Osteocyte (in vitro differentiated cells): ENCODE data around the gene SUB1. TPM values are rescaled to one million over a fixed set of nuclear protein-coding genes. Genes with fewer than 3 reads are reported as not detected.
"Not testable (repeated sequence)": the region's sequence is repeated elsewhere in the genome, so short reads cannot be mapped to it uniquely, and the experiment has no call there.

Experiments
- DNase-seq: peaks from one replicate; pipeline ENCODE4 v3.0.0; 2021; ENCODE audit warnings: mixed read lengths; ENCODE audit not compliant: unreplicated experiment; ENCODE audit errors: extremely low spot score
- H3K27ac Mint-ChIP-seq: one replicate; pipeline ENCODE4 v1.8.0; 2021; ENCODE audit warnings: mild to moderate bottlenecking, mixed read lengths; ENCODE audit not compliant: unreplicated experiment
- H3K27me3 Mint-ChIP-seq: one replicate; pipeline ENCODE4 v1.8.0; 2021; ENCODE audit warnings: mixed read lengths; ENCODE audit not compliant: unreplicated experiment
- H3K36me3 Mint-ChIP-seq: one replicate; pipeline ENCODE4 v1.8.0; 2021; ENCODE audit warnings: mixed read lengths; ENCODE audit not compliant: unreplicated experiment
- H3K4me1 Mint-ChIP-seq: one replicate; pipeline ENCODE4 v1.8.0; 2021; ENCODE audit warnings: mixed read lengths; ENCODE audit not compliant: unreplicated experiment
- H3K4me3 Mint-ChIP-seq: one replicate; pipeline ENCODE4 v1.8.0; 2021; ENCODE audit warnings: mild to moderate bottlenecking, moderate library complexity, mixed read lengths; ENCODE audit not compliant: unreplicated experiment
- H3K9me3 Mint-ChIP-seq: one replicate; pipeline ENCODE4 v1.8.0; 2021; ENCODE audit warnings: mixed read lengths; ENCODE audit not compliant: unreplicated experiment
- total RNA-seq: library from RNA; stranded (reverse); gene quantifications from 2 replicates; pipeline ENCODE4 v1.2.1, GENCODE V29; 2021
- TF ChIP-seq, protein P1 (sequence below): fragments of 200-600 bp; sonication (generic); IDR thresholded peaks from 2 replicates; pipeline ENCODE4 v1.5.0; 2021; ENCODE audit warnings: antibody characterized with exemption, mild to moderate bottlenecking, moderate library complexity

SUB1 gene
- total RNA-seq, 1 donor from 2014 or later = 191 TPM

DNA sequence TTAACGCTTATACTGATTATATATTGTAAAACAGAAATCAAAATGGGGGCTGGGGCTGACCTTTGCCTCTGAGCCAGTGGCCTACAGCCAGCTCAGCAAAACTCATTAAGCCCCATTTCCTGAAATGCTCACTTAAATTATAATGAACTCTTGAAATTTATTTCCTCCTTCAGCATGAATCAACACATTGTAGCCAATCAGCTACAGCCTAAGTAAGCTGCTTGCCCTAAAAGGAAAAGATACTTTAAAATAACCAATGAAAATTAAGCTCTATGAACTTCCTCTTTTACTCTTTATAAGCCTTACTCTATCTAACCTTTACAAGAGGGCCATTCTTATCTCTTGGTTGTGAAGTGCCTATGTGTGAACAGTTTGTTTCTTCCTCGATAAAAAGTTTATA lies 33.5 kb upstream of the SUB1 start:
- DNase-seq = no peak
- Mint-ChIP-seq H3K27ac (no peak overlapping the region), H3K36me3 (no peaks in the 10 kb centered on the region), H3K4me1 (no peaks in the 10 kb centered on the region), H3K27me3 (peaks cover 3% of the 10 kb centered on the region), H3K9me3 (peaks cover 4% of the 10 kb centered on the region), H3K4me3 (no peak overlapping the region)
- TF ChIP-seq, protein P1, sequence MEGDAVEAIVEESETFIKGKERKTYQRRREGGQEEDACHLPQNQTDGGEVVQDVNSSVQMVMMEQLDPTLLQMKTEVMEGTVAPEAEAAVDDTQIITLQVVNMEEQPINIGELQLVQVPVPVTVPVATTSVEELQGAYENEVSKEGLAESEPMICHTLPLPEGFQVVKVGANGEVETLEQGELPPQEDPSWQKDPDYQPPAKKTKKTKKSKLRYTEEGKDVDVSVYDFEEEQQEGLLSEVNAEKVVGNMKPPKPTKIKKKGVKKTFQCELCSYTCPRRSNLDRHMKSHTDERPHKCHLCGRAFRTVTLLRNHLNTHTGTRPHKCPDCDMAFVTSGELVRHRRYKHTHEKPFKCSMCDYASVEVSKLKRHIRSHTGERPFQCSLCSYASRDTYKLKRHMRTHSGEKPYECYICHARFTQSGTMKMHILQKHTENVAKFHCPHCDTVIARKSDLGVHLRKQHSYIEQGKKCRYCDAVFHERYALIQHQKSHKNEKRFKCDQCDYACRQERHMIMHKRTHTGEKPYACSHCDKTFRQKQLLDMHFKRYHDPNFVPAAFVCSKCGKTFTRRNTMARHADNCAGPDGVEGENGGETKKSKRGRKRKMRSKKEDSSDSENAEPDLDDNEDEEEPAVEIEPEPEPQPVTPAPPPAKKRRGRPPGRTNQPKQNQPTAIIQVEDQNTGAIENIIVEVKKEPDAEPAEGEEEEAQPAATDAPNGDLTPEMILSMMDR = no peak

DNA sequence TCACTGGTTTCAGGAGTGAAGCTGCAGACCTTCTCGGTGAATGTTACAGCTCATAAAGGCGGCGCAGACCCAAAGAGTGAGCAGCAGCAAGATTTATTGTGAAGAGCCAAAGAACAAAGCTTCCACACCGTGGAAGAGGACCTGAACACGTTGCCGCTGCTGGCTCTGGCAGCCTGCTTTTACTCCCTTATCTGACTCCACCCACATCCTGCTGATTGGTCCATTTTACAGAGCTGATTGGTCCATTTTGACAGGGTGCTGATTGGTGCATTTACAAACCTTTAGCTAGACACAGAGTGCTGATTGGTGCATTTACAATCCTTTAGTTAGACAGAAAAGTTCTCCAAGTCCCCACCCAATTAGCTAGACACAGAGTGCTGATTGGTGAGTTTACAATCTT lies 32.9 kb upstream of the SUB1 start:
- H3K27me3 Mint-ChIP-seq, H3K36me3 Mint-ChIP-seq, H3K4me1 Mint-ChIP-seq, H3K27ac Mint-ChIP-seq, DNase-seq, H3K9me3 Mint-ChIP-seq, H3K4me3 Mint-ChIP-seq: not testable (repeated sequence)

DNA sequence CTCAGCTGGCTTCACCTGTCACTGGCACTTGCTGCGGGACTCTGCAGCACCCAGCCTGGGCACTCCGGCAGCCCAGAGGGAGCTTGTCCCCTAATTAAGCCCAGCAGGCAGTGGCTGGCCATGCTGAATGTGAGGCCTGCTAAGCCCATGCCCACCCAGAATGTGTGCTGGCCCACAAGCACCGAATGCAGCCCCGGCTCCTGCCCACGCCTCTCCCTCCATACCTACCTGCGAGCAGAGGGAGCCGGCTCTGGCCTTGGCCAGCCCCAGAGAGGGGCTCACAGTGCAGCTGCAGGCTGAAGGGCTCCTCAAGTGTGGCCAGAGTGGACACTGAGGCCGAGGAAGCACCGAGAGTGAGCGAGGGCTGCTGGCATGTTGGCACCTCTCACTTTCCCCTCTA lies 32.4 kb upstream of the SUB1 start:
- Mint-ChIP-seq H3K4me1 (no peaks in the 10 kb centered on the region), H3K4me3 (no peak overlapping the region), H3K27ac (no peak overlapping the region), H3K27me3 (no peaks in the 10 kb centered on the region), H3K9me3 (peaks cover 4% of the 10 kb centered on the region), H3K36me3 (no peaks in the 10 kb centered on the region)
- TF ChIP-seq, protein P1 = no peak
- DNase-seq = no peak

DNA sequence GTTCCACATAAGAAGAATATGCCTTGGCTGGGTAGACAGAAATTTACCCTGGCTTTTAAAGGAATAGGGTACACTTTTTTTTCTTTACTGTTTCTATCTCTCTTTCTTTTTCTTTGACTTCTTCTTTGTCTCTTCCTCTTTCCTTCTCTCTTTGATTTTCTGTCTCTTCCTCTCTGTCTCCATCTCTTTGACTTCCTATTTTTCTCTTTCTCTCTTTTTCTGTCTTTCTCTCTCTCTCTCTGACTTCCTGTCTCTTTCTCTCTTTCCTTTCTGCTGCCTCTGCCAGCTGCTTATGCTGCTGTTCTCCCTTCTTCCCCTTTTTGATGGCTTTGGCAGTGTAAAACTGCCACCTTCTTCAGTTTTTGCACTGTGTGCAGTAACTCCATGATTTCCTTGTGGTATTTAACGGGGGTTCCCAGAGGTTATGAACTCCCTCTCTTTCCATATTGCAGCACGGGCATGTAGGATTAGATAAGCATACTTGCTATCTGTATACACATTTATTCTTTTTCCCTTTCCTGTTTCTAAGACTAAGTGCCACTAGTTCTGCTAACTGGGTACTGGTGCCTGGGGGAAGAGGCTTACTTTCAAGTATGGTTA lies 31.1 kb upstream of the SUB1 start:
- DNase-seq, H3K27me3 Mint-ChIP-seq, H3K27ac Mint-ChIP-seq, H3K4me3 Mint-ChIP-seq, H3K4me1 Mint-ChIP-seq, H3K9me3 Mint-ChIP-seq, H3K36me3 Mint-ChIP-seq: not testable (repeated sequence)

DNA sequence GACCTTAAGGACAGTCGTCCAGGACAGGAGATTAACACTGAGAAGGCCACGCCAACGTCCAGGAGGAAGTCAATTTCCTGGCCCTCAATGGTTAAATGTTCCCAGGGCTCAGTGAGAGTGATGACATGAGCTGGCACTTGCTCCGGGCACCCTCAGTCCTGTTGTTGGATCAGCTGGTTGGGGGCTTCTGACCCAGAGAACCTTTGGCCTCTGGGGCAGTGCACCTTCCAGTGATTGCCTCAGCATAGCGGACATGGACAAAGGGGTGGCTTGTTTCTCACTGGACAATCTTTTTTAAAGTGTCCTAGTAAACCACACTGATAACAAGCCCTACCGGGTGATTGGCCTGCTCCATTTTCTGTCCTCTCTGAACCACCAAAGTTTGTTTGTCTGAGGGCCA lies 28.8 kb upstream of the SUB1 start:
- H3K27ac Mint-ChIP-seq, H3K36me3 Mint-ChIP-seq, H3K27me3 Mint-ChIP-seq, H3K9me3 Mint-ChIP-seq, DNase-seq, H3K4me1 Mint-ChIP-seq, H3K4me3 Mint-ChIP-seq: not testable (repeated sequence)

DNA sequence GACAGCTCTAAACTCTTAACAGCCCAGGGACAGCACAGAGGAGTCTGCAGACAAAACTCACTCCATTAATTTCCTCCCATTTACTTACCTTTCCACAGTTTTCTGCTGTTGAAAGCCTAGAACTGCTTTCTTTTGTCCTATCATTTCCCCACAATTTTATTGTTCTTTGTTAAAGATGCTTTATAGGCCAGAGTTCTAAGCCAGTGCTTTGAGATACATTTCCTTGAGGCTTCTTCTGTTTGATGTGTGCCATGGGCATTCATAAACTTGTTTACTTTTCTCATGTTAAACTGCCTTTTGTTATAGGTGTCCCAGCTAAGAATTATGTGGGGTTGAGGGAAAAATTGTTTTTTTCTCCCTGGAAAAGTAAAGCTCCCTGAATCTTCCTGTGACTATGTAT lies 25.9 kb upstream of the SUB1 start:
- no peaks in the 10 kb centered on the region for H3K36me3 Mint-ChIP-seq
- H3K4me1 Mint-ChIP-seq = no peaks in the 10 kb centered on the region
- TF ChIP-seq, protein P1 = no peak
- H3K27me3 Mint-ChIP-seq = no peaks in the 10 kb centered on the region
- H3K9me3 Mint-ChIP-seq = no peaks in the 10 kb centered on the region
- H3K4me3 Mint-ChIP-seq = no peak overlapping the region
- no peak for DNase-seq
- no peak overlapping the region for H3K27ac Mint-ChIP-seq

DNA sequence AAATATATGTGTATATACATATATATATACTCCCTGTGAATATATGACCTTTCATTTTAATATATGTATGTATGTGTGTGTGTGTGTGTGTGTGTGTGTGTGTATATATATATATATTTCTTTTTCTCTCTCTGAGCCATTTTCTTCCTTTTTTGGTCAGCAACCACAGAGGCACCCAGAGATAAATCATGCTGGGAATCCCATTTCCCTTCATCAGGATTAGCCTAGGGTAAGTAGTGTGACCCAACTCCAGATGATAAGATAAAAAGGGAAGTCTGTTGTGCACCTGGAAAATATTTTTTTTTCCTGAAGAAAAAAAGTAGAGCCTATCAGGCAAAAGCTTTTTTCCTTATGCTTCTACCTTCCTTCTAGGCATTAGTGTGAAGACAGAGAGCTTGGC lies 25.4 kb upstream of the SUB1 start:
- DNase-seq = no peak
- Mint-ChIP-seq H3K9me3 (no peaks in the 10 kb centered on the region), H3K27ac (no peak overlapping the region), H3K4me3 (no peak overlapping the region), H3K36me3 (no peaks in the 10 kb centered on the region), H3K27me3 (no peaks in the 10 kb centered on the region), H3K4me1 (no peaks in the 10 kb centered on the region)
- TF ChIP-seq, protein P1 = no peak
